HG02763 (cell line): ENCODE data around the gene MTG2.
A peak's percentile ranks its signal among the peaks of the same experiment; 100 is the strongest.

Experiments
- ATAC-seq: cut with Tn5 transposase; IDR thresholded peaks from one replicate; pipeline ENCODE4 v1.9.1; 2021; ENCODE audit warnings: mild to moderate bottlenecking, moderate library complexity; ENCODE audit not compliant: unreplicated experiment

The MTG2 gene, protein sequence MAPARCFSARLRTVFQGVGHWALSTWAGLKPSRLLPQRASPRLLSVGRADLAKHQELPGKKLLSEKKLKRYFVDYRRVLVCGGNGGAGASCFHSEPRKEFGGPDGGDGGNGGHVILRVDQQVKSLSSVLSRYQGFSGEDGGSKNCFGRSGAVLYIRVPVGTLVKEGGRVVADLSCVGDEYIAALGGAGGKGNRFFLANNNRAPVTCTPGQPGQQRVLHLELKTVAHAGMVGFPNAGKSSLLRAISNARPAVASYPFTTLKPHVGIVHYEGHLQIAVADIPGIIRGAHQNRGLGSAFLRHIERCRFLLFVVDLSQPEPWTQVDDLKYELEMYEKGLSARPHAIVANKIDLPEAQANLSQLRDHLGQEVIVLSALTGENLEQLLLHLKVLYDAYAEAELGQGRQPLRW

DNA sequence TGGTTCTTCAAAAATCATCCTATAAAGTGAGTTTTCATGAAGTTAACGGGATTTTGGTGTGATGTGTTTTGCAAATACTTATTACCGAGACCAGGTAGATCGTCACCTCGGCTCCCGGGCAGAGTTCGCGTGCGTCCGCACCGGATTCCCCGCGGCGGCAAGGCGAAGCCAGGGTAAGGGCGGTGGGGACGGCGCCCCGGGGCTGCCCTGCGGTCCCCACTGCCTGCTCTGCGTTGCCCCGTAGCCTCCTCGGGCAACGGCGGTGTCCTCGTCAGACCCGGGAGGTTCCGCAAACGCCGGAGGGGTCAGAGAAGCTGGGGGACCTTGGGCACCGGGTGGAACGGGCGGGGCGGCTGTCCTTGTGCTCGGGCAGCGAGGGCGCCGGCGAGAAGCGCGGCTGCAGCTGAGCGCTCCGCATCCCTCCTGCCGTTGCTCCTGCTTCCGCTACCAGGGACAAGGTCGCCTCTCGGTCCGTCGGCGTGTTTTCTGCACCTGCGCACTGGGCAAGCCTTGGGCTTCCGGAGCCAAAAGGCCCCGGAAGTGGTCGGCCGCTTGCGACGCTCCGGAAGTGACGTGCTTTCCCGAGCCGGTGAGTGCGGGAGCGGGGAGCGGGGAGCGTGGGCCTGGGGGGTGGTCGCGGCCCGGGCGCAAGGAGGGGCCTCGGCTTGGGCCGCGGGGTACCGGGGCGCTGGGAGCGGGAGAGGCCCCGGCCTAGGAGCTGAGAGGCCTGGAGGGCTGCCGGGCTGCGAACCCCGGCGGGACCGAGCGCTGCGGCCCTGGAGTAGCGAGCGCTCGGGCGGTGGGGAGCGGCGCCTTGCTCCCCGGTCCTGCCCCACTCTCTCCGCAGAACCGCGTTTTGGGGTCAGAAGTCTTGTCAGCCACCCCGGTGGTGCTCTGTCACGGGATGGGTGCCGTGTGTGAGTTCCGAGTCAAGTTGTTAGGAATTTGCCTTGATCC, at the start of gene MTG2:
Gene MTG2, plus strand, starts transcription at position 560 of the 957 bp plus-strand sequence. CDS start 10,393 bp downstream, outside the sequence.
- peak; percentile 90 for ATAC-seq

DNA sequence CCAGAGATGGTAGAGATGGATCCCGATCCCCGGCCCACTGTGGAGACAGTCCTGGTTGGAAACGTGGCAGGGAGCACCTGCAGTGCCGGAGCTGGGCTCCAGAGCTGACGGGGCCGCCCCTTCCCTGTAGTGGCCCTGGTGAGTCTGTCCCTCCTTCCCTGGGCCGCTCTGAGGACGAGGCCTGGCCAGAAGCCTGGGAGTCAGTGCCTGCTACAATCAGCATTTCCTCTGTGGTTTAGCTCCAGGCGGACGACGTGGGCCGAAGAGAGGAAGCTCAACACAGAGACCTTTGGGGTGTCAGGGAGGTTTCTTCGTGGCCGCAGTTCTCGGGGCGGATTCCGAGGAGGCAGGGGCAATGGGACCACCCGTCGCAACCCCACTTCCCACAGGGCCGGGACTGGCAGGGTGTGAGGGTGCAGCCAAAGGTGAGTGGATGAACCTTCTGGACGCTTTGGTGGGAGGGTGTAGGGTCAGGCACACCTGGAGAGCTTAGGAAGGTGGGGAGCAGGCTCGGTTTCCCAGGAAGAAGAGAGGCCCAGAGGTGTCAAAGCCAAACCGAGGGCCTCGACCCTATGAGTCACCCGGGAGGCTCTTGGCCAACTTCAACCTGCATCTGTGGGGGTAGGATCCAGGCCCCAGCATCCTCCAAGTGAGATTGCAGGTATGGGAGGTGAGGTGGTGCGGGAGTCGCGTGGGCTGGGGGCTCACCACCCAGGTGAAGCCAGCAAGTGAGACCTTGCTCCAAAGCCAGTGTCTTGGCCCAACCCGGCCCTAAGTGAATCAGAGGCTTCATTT, 49.6 kb upstream of the MTG2 start:
- ATAC-seq, result no peak

DNA sequence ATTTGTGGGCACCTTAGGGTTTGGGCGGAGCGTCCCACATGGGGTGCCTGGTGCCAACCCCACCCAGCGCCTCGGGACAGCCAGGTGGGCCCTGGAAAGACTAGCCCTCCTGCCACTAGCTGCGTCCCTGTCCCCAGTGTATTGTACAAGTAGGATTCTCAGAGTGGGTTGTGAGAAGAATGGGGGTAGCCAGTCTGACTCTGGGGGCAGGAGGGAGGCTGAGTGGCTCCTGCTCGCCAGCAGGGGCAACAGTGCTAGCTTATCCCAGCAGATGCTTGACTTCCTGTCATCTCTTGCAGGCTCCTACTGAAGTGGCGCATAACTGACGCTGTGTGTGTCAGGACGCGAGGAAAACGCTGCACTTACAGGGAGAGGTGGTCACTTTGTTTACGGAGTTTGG, 49.0 kb upstream of the MTG2 start:
- no peak for ATAC-seq

DNA sequence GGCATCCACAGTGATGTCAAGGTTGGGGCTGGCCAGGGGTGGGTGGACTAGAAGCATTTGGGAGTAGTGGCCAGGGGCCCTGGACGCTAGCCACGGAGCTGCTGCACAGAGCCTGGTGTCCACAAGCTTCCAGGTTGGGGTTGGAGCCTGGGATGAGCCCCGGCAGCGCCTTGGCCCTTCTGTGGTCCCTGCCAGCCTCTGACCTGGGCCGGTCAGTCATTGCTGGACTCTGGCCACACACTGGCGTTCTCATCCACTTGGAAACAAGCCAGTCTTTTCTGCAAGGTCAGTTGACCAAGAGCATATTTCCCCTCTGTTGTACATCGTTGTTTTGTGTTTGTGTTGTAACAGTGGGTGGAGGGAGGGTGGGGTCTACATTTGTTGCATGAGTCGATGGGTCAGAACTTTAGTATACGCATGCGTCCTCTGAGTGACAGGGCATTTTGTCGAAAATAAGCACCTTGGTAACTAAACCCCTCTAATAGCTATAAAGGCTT, 48.0 kb upstream of the MTG2 start:
- ATAC-seq, result no peak

DNA sequence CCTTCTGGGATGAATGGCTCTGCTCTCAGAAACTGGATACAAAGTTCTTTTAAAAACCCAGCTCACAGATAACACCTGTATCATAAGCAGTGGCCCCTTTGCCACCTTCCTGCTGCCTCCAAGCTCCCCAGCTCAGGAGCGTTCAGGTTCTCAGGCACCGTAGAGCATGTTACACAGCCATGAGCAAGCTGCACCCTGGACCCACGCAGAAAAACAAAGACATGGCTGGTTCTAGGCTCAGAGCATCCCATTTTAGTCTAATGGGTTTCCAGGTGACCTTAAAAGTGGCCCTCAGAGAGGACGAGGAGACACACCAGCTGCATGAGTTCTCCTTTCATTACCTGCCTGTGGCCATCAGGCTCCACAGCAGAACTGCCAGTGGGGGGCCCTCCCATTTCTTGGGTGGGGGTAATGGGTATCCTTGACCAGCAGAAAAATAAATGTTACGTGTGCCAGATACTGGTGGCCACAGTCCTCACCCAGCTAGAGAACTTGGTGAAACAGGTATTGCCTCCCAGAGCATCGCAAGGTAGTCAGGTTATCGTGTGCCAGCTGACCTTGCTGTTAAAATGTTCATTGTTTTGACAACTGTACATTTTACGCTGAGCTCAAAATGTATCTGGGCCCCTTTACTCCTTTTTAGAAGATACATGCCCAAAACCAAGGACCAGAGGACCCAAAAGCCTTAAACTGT, 47.1 kb upstream of the MTG2 start:
- no peak for ATAC-seq

DNA sequence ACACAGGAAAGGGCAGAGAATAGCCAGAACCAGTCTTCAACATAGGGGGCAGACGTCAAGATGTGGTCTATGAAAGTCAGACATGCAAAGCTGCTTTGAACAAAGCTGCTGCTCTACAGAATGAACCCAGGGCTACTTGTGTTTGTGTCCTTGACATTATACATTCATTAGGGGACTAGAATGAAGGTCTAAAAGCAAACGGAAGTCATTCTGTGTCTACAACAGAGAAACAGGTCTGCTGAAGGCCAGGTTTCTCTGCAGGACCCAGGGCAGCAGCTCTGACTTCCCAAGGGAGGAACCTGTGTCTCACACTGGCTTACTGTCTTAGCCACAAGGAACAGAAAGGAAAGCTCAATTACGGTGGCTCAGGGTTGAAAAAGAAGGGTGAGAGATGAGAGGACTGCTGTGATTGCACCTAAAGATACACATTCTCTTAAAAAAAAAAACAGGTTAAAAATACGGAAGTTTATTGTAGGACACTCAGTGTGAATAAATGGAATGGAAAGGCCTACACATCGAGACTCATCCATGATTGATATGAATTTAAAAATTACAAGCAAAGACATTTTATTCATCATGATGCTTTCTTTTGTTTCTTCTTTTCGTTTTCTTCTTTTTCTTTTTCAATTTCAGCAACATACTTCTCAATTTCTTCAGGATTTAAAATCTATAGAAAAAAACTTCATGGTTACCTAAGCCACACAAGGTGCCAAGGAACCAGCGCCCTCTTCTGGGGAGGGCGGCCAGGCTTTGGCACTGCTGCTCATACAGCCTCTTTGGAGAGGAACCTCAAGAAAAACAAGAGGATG, 46.3 kb upstream of the MTG2 start:
- ATAC-seq, result no peak

DNA sequence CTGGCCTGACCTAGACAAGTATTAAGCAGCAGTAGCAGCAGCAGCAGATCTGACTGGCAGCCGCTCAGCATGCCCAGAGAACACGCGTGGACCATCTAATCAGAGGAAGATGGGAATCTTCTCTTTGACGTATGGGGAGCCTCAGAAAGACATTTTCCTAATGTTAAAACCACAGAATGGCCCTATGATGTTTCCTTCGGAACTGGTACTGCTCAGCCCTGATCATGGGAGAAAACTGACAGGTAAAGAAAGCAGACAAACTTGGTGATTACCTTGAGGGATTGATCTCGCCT, 45.8 kb upstream of the MTG2 start:
- no peak for ATAC-seq

DNA sequence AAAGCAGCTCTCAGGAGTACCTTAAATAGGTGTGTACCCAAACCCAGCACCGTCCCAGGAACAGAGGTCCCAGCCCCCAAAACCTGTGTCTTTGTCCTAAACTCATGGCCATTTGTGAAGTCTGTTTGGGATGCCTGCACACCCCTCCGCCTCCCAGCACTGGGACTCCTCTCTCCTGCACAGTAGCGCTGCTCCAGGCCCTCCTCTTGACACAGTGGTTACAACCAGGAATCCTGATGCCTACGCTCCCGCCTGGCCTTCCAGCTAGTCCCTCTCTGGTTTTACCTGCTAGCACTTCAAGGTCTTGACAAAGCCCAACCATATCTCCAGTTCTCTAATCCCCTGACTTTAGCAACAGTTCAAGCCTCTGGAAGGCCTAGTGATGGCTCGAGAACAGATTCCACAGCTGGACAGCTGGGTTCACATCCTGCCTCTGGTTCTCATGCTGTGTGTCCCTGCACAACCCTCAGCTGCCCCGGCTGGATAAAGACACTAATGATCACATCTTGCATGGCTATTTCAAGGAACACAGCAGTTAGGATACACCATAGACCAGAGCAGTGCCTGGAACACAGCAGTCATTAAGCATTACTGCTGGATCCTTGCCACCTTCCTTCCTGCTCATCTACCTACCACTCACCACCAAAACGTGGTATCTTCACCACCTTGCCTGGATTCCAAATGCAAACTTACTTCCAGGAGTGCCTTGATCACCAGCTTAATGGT, 45.2 kb upstream of the MTG2 start:
- ATAC-seq, result no peak

DNA sequence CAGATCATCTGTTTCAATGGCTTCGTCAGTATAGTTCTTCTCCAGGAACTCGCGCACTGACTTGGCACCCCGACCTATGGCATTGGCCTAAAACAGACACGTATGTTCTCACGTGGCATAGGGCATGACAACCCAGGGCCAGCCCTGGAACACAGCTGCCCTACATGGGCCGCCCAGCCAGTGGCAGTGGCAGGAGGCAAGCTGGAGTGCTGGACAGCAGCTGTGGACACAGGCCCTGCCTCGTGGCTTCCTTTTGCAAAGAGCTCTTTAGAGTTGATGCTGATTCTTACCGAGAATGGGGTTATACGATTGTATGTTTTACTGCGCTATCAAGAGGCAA, 44.7 kb upstream of the MTG2 start:
- no peak for ATAC-seq

DNA sequence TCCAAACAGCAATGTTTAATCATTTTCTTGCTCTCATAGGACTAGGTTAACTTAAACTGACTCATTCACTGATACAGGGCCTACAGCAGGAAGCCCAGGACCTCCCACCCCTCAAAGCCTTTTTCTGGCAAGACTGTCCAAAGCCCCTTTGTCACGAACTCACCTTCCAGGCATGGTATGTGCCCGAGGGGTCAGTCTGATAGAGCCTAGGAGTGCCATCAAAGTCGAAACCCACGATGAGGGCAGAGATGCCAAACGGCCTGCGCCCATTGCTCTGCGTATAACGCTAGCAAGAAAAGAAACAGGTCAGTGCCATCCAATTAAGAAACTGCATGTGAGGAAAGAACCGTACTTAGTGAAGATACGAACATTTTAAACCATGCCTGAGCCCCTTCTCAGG, 43.9 kb upstream of the MTG2 start:
- ATAC-seq, result no peak

DNA sequence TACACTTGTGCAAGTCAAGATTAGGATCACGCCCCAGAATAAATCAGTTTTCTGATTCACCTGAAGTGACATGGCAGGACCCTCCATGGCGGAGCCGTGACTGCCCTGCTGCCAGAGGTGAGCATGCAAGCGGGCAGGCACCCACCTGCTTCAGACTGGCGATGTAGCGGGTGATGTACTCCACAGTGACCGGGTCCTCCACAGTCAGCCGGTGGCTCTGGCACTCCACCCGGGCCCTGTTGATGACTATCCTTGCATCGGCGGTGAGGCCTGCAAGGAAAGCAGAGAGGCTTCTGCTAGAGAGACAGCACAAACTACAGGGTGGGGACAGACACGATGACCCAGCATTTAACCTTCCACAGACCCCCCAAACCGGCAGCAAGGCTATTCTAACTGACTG, 43.2 kb upstream of the MTG2 start:
- no peak for ATAC-seq

DNA sequence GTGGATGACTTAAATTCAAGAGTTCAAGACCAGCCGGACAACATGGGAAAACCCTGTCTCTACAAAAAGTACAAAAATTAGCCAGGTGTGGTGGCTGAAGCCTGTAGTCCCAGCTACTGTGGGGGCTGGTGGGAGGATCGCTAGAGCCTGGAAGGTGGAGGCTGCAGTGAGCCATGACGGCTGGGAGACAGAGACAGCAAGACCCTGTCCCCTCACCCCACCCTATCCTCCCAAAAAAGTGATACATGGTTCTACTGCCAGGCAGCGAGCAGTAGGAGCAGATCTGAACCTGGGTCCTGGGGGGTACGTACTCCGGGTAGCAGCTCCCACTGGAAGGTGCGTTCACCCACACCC, 41.8 kb upstream of the MTG2 start:
- ATAC-seq, result no peak

DNA sequence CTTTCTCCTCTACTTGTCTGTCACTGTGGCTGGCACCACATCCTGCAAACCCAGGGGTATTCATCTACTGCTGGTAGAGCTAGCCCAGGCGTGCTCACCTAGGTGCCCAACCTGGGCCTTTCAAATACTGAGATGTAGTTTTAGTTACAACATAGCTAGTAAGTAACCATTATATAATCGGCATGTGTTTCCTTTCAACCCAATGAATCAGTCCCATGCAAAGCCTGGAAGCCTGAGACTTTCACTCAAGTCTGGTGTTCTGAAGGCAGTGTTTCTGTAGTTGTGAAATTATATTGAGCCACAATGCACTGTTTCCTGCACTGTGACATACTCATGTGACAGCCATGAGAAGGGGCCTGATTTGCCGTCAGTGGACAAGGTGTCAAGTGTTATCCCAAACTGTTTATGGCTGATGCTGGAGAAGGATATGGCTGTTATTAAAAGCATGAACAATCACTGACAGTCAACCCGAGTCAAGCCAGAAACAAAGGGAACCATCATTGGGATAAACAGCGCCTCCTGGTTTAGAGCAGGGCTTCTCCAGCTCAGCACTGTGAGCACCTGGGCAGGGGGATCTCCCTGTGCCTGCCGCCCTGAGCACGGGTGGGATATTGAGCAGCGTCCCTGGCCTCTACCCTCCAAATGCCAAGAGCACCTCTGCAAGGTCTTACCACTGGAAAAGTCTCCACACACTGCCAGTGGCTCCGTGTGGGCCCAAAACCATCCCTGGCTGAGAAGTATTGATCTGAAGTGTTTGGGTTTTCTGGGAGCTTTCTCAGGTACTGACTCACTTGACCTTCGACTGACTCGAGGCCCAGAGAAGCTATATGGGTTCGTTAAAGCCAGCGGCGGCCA, 41.2 kb upstream of the MTG2 start:
- no peak for ATAC-seq

DNA sequence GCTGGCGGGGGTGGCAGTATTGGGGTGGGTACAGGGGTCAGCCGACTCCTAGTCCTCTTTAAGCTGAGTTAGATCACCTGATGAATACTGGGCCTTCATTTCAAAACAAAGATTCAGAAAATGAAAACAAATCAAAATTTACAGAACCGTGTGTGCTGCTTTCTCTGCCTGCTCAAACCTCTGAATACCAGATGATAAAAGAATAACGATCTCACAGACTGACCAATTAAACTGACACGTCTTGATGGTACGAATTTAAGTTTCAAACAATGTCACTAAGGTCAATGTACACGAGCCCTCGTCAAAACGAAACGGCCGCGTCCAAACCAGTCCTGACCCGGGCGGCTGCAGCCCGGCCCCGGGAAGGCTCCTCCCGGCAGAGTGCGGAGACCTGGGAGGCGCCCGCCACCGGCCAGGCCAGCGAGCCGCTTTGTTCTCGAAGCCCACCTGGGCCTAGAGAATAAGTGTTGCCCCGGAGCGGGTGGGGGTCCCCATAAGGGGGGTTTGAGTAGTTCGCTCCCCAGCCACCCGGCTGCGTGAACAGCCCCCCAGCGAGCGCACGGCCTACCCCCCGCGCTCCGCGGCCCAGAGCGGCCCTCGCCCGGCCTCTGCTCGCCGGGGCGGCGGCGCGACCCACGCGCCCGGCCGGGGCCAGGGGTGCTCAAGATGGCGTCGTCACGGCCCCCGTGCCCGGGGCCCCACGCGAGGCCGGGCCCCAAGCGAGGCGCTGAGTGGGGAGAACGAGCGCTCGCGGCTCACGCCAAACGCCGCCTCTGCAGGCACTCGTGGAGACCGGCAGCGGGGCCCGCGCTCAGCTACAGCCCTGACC, 40.4 kb upstream of the MTG2 start:
- peak; percentile 23 for ATAC-seq

DNA sequence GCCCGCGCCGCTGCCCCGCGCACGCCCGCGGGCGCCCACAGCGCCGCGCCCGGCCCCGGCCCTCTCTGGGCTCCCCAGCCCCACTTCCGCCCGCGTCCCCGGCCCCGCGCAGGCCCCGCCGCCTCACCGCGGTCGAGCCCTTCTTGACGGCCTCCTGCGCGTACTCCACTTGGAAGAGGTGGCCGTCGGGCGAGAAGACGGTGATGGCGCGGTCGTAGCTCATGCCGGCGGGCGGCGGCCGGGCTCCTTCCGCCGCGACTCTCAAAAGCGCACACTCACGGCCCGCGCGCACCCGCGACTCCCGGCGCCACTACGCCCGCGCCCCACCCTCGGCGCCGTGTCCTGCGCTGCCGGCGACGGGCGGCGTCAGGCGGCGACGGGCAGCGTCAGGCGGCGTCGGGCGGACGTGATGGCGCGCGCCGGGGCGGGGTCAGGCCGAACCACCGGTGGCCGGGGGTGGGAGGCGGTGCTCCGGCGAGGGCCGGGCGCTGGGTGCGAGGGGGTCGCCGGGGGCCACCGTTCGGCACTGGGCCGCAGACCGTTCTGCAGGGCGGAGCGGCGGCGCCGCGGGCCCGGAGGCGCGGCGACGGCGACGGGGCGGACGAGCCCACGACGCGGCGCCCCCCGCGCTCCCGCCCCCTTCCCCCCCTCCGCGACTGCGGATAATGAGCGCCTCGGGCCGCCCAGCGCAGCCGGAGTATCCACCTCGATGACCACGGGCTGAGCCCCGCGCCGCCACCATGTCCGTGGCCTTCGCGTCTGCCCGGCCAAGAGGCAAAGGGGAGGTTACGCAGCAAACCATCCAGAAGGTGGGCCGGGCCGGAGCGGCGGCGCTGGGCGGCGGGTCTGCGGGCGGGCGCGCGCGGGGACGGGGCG, 39.5 kb upstream of the MTG2 start, which contains the start of the genes PSMA7 and SS18L1:
Gene PSMA7, minus strand, starts transcription at position 314 of the 876 bp plus-strand sequence. Its CDS starts 91 bp downstream, at position 223.
Gene SS18L1, plus strand, starts transcription at position 689 of the 876 bp plus-strand sequence. Its CDS starts 52 bp downstream, at position 741.
- ATAC-seq, result peak; percentile 68
